Trophoblast cell (in vitro differentiated cells and primary cell): ENCODE data around the gene TRIM7.
A peak's percentile ranks its signal among the peaks of the same experiment; 100 is the strongest.

Source experiments
- DNase-seq, 2 donors: peaks; one replicate each; pipeline ENCODE4 v3.0.0-alpha.2; 2016
- H2AFZ ChIP-seq: 2 replicates; pipeline ENCODE4 v1.6.1; 2013; ENCODE audit warnings: low read length, moderate library complexity, mild to moderate bottlenecking; ENCODE audit not compliant: insufficient read depth, poor library complexity
- H2AK5ac ChIP-seq: 2 replicates; pipeline ENCODE4 v1.6.1; 2013; ENCODE audit warnings: mild to moderate bottlenecking, low read length
- H2BK120ac ChIP-seq: 2 replicates; pipeline ENCODE4 v1.6.1; 2013; ENCODE audit warnings: low read length, mild to moderate bottlenecking, moderate library complexity; ENCODE audit not compliant: insufficient read depth, poor library complexity
- H2BK12ac ChIP-seq: 2 replicates; pipeline ENCODE4 v1.6.1; 2013; ENCODE audit warnings: mild to moderate bottlenecking, low read length, moderate library complexity
- H2BK5ac ChIP-seq: 2 replicates; pipeline ENCODE4 v1.6.1; 2013; ENCODE audit warnings: low read length, low read depth, moderate library complexity, mild to moderate bottlenecking; ENCODE audit not compliant: poor library complexity
- H3K14ac ChIP-seq: 2 replicates; pipeline ENCODE4 v1.6.1; 2013; ENCODE audit warnings: mild to moderate bottlenecking, low read length
- H3K18ac ChIP-seq: 2 replicates; pipeline ENCODE4 v1.6.1; 2013; ENCODE audit warnings: mild to moderate bottlenecking, low read length
- H3K23ac ChIP-seq: 2 replicates; pipeline ENCODE4 v1.6.1; 2013; ENCODE audit warnings: low read length
- H3K27ac ChIP-seq: 2 replicates; pipeline ENCODE4 v1.5.1; 2013; ENCODE audit warnings: low read depth, mild to moderate bottlenecking, inconsistent platforms, low read length, moderate library complexity
- H3K27me3 ChIP-seq: 2 replicates; pipeline ENCODE4 v1.6.1; 2013; ENCODE audit warnings: inconsistent platforms, mild to moderate bottlenecking, low read length, moderate library complexity; ENCODE audit not compliant: insufficient read depth
- H3K36me3 ChIP-seq, 2 experiments: 1 replicate in 1 of 2; 2 replicates in 1 of 2; pipeline ENCODE4 v1.6.1; 2013; ENCODE audit warnings: low read length in 2 of 2, mild to moderate bottlenecking in 2 of 2, moderate library complexity in 1 of 2; ENCODE audit not compliant: insufficient read depth in 2 of 2, control insufficient read depth in 1 of 2
- H3K4ac ChIP-seq: 2 replicates; pipeline ENCODE4 v1.6.1; 2013; ENCODE audit warnings: low read depth, mild to moderate bottlenecking, low read length, moderate library complexity
- H3K4me1 ChIP-seq, 2 experiments: 1 replicate in 1 of 2; 2 replicates in 1 of 2; pipeline ENCODE4 v1.6.1; 2013; ENCODE audit warnings: low read length in 2 of 2, mild to moderate bottlenecking in 2 of 2, moderate library complexity in 1 of 2; ENCODE audit not compliant: insufficient read depth in 2 of 2, control insufficient read depth in 1 of 2
- H3K4me2 ChIP-seq: 2 replicates; pipeline ENCODE4 v1.6.1; 2013; ENCODE audit warnings: inconsistent platforms, mild to moderate bottlenecking, low read length, moderate library complexity
- H3K4me3 ChIP-seq: 2 replicates; pipeline ENCODE4 v1.5.1; 2013; ENCODE audit warnings: mild to moderate bottlenecking, low read depth, low read length, inconsistent platforms
- H3K79me1 ChIP-seq: one replicate; pipeline ENCODE4 v1.6.1; 2013; ENCODE audit warnings: low read length
- H3K79me2 ChIP-seq: 2 replicates; pipeline ENCODE4 v1.6.1; 2013; ENCODE audit warnings: low read length, mild to moderate bottlenecking; ENCODE audit not compliant: control insufficient read depth, insufficient read depth, poor library complexity
- H3K9ac ChIP-seq: 2 replicates; pipeline ENCODE4 v1.6.1; 2013; ENCODE audit warnings: mild to moderate bottlenecking, low read length
- H3K9me3 ChIP-seq: 2 replicates; pipeline ENCODE4 v1.6.1; 2013; ENCODE audit warnings: low read depth, mild to moderate bottlenecking, control low read depth, inconsistent platforms, low read length; ENCODE audit not compliant: insufficient read depth
- H4K12ac ChIP-seq: 2 replicates; pipeline ENCODE4 v1.6.1; 2013; ENCODE audit warnings: low read depth, mild to moderate bottlenecking, low read length, moderate library complexity
- H4K8ac ChIP-seq: 2 replicates; pipeline ENCODE4 v1.6.1; 2013; ENCODE audit warnings: low read depth, mild to moderate bottlenecking, low read length, moderate library complexity
- H4K91ac ChIP-seq: one replicate; pipeline ENCODE4 v1.6.1; 2013; ENCODE audit warnings: low read depth, mild to moderate bottlenecking, low read length, moderate library complexity
- WGBS: extraction: QIAGEN DNeasy Blood & Tissue Kit; methylation state at CpG from one replicate; pipeline ENCODE4 v1.1.7; 2013; ENCODE audit warnings: missing lambda C conversion rate; ENCODE audit not compliant: insufficient read length, insufficient coverage; ENCODE audit errors: extremely low coverage; 5-methylcytosine and 5-hydroxymethylcytosine counted together

TRIM7 gene

DNA sequence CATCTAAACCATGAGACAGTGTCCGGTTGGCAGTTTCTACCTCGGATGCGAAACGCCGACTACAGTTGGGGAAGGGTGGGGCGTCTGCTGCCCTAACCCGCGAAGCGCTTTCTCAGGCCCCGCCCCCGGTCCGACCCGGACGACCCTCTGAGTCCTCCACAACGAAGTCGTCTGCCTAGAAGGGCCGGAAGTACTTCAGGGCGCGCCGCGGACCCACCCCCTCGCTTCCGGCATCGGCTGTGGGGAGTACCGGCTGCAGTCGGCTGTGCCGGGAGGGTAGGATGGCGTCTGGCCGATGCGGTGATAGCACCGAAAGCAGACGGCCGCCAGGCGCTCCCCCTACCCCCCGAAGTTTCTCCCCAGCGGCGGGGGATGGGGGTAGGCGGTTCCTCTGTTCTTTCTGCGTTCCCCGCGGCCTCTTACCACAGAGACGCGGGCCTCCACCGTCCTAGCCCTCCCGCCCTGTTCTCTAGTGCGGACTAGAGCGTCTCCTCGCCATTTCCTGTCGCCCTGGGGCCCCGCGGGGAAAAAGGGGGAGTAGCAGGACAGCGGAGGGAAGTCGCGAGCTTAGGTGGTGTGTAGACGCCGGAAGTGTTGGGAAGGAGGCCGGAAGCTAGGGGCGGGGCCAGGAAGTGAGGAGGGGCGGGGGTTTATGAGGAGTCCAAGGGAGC is 18.2 kb upstream of the TRIM7 start, which contains the start of gene TRIM41:
Gene TRIM41, plus strand, starts transcription at position 224 of the 671 bp plus-strand sequence. CDS start 719 bp downstream, outside the sequence.
- H3K23ac ChIP-seq: no peak within 1 kb of the TSS
- peaks cover 2% of the 10 kb centered on the region for H3K9me3 ChIP-seq
- peak within 1 kb of the TSS; percentile 92 for H3K14ac ChIP-seq
- peak within 1 kb of the TSS; percentile 91 for H3K27ac ChIP-seq
- peak within 1 kb of the TSS; percentile 86 for H3K18ac ChIP-seq
- peak within 1 kb of the TSS; percentile 61 for H2BK120ac ChIP-seq
- no CpG with 5 or more reads among the region's 59 CpGs for WGBS
- H4K8ac ChIP-seq: peak within 1 kb of the TSS; percentile 94
- peak within 1 kb of the TSS; percentile 93 for H3K9ac ChIP-seq
- peak within 1 kb of the TSS; percentile 90 for H4K12ac ChIP-seq
- H3K36me3 ChIP-seq: peaks cover 1 to 10% of the 10 kb centered on the region in 2 experiments
- peak within 1 kb of the TSS; percentile 82 for H3K4me2 ChIP-seq
- peaks cover 4% of the 10 kb centered on the region for H3K79me2 ChIP-seq
- peaks cover 8% of the 10 kb centered on the region for H3K79me1 ChIP-seq
- H2AFZ ChIP-seq: peak within 1 kb of the TSS; percentile 91
- H3K4ac ChIP-seq: peak within 1 kb of the TSS; percentile 80
- peak within 1 kb of the TSS; percentile 88 for H3K4me3 ChIP-seq
- peaks cover 10 to 12% of the 10 kb centered on the region in 2 experiments for H3K4me1 ChIP-seq
- peak within 1 kb of the TSS; percentile 88 for H4K91ac ChIP-seq
- no peaks in the 10 kb centered on the region for H3K27me3 ChIP-seq
- peak within 1 kb of the TSS; percentile 75 for H2AK5ac ChIP-seq
- peak within 1 kb of the TSS; percentile 15 for H2BK12ac ChIP-seq
- H2BK5ac ChIP-seq: peak within 1 kb of the TSS; percentile 88
- peak; percentile 97 to 98 for DNase-seq

DNA sequence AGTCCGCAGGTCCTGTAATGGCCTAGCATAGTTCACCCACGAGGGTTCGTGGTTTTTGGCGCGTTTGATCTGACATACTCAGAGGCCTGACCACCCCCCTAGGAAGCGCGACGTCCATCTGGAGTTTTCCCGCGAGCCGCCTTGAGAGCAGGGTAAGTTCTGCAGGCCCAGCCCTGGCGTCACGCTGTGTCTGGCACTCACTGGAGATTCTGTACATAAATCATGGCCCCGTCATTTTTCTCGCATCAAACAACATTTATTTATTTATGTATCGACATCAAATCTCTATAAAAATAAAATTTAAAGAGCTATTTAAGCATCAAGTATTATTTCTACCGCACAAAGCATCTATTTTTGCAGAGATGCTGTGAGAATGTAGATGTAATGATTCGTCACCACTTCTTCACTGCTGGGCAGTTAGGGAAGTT is 17.6 kb upstream of the TRIM7 start:
- Histone ChIP-seq H3K9ac (peak overlapping the region; percentile 28), H3K36me3 (peaks cover under 1 to 7% of the 10 kb centered on the region in 2 experiments), H3K23ac (no peak overlapping the region), H2BK120ac (peak overlapping the region; percentile 55), H3K14ac (peak overlapping the region; percentile 88), H4K8ac (peak overlapping the region; percentile 94), H3K4me3 (peak overlapping the region; percentile 81), H3K4me1 (peaks cover 12% of the 10 kb centered on the region in 2 experiments), H2AFZ (peak overlapping the region; percentile 91), H3K4me2 (peak overlapping the region; percentile 70), H4K12ac (peak overlapping the region; percentile 71), H2BK12ac (peak overlapping the region; percentile 15), H3K18ac (peak overlapping the region; percentile 71), H2BK5ac (peak overlapping the region; percentile 83), H3K79me1 (peaks cover 8% of the 10 kb centered on the region), H3K4ac (no peak overlapping the region), H4K91ac (peak overlapping the region; percentile 71), H2AK5ac (peak overlapping the region; percentile 75), H3K27ac (peak overlapping the region; percentile 85), H3K79me2 (peaks cover 4% of the 10 kb centered on the region), H3K27me3 (no peaks in the 10 kb centered on the region), H3K9me3 (peaks cover 2% of the 10 kb centered on the region)
- peak in 1 of 2 donors; percentile 69 for DNase-seq
- WGBS: no CpG with 5 or more reads among the region's 18 CpGs

DNA sequence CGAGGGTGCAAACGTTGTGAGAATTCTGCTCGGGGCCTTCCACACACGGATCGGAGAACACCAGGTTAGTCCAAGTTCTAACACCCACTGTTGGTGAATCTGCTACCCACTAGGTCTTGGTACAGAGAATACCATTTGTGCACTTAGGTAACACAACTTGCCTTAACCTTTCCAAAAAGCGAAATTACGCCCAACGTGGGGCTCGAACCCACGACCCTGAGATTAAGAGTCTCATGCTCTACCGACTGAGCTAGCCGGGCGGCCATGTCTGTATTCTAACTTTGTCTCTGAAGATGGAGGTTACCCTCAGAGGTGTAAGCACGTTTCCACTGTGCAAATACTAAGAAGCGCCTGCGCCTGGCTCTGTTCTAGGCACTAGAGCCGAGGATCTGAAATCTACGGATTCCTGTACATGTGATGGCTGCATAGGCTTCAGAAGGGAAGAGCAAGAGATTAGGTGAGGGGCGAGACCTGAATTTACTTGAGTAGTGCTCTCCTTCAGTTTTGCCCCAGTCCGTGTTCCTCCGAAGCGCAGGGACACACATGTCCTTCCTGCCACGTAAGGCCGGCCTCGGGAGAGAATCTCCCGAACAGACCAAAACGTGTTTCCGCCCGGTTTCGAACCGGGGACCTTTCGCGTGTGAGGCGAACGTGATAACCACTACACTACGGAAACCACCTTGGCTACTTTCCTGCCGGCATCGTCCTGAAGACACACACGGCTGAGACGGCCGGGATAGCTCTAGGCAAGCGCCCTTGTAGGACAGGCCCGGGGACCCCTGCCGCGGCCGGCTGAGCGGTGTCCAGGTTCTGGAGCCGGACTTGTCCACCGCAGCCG is 17.0 kb upstream of the TRIM7 start:
- Histone ChIP-seq H3K4ac (no peak overlapping the region), H3K4me2 (peak overlapping the region; percentile 70)

DNA sequence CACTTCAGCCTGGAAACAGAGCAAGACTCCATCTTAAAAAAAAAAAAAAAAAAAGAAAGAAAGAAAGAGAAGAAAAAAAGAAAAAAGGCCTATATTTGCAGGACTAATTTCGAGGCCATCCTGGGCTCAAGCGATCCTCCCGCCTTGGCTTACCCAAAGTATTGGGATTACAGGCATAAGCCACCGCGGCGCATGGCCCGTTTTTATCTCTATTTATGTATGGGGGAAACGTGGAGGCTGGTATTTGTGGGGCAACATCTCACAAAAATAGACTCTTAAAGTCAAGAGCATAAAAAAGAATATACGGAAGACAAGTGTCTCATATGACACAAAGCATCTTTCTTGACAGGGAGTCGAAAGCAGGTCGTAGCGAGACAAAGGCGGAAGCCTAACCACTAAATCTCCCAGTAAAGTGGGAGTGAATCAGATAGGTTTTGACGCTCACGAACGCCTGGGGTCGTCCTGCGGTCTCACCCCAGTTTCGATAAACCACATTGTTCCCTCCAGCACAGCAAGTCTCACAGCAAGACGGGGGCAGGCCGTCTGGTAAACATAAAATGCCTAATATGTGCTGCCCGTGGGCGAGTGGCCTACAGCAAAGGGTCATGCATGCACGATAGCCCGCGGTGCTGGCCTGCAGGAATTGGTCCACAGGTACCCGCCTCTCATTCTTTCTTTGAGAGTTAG is 16.3 kb upstream of the TRIM7 start:
- Histone ChIP-seq H2AK5ac (no peak overlapping the region), H3K4ac (no peak overlapping the region), H3K79me1 (peaks cover 8% of the 10 kb centered on the region), H2BK12ac (no peak overlapping the region), H3K18ac (no peak overlapping the region), H4K12ac (peak overlapping the region; percentile 72), H3K14ac (no peak overlapping the region), H2BK120ac (no peak overlapping the region), H3K4me2 (peak overlapping the region; percentile 70), H3K23ac (no peak overlapping the region), H3K4me1 (peaks cover 12 to 18% of the 10 kb centered on the region in 2 experiments), H4K91ac (no peak overlapping the region), H3K36me3 (peaks cover 0 to 4% of the 10 kb centered on the region in 2 experiments), H3K9ac (no peak overlapping the region), H3K79me2 (peaks cover 4% of the 10 kb centered on the region), H2BK5ac (no peak overlapping the region), H3K9me3 (peaks cover 2% of the 10 kb centered on the region), H4K8ac (peak overlapping the region; percentile 66), H3K27me3 (no peaks in the 10 kb centered on the region), H2AFZ (peak overlapping the region; percentile 3), H3K4me3 (peak overlapping the region; percentile 6), H3K27ac (no peak overlapping the region)
- no CpG with 5 or more reads among the region's 27 CpGs for WGBS
- DNase-seq: no peak

More for the DNA sequence above, 17.0 kb upstream of the TRIM7 start:
- Histone ChIP-seq H2BK5ac (peak overlapping the region; percentile 83), H2AFZ (peak overlapping the region; percentile 91), H3K4me1 (peaks cover 12 to 18% of the 10 kb centered on the region in 2 experiments), H4K91ac (peak overlapping the region; percentile 71), H2BK120ac (peak overlapping the region; percentile 55), H3K9me3 (peaks cover 2% of the 10 kb centered on the region), H3K14ac (peak overlapping the region; percentile 88), H3K18ac (peak overlapping the region; percentile 71), H4K8ac (peak overlapping the region; percentile 94), H3K79me2 (peaks cover 4% of the 10 kb centered on the region), H3K36me3 (peaks cover 0 to 4% of the 10 kb centered on the region in 2 experiments), H2BK12ac (peak overlapping the region; percentile 15), H3K4me3 (peak overlapping the region; percentile 81), H3K23ac (no peak overlapping the region), H3K9ac (peak overlapping the region; percentile 28), H2AK5ac (peak overlapping the region; percentile 75), H3K79me1 (peaks cover 8% of the 10 kb centered on the region), H3K27me3 (no peaks in the 10 kb centered on the region), H4K12ac (peak overlapping the region; percentile 72), H3K27ac (peak overlapping the region; percentile 85)
- WGBS: no CpG with 5 or more reads among the region's 50 CpGs
- peak; percentile 95 to 98 for DNase-seq
